ENCODE measurements around the gene BRMS1.

BRMS1 gene

DNA sequence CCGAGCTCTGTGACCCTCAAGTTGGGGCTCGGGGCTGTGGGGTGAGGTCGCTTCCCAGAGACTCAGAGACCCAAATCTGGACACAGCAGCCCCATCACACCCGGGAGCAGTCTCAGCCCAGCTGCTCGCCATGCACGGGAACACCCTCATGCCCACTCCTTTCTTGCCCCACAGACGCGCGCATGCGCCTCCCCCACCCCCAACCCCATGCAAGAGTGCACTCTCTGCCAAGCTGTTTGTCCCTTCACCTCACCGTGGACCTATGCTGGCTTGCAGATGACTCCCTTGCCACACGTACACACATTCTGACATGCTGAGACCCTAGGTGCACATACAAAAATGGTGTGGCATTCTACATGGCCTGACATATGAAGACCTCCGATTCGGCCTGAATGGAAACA, 27.6 kb downstream of the BRMS1 start:
- Histone ChIP-seq H3K27ac (no peak overlapping the region), H3K27me3 (peaks cover 53% of the 10 kb centered on the region), H3K4me1 (ENCODE audit: control insufficient read depth in 1 of 2, insufficient read depth in 1 of 2, low read depth in 1 of 2, low read length in 1 of 2) (peaks cover 23 to 24% of the 10 kb centered on the region in 2 experiments), H3K9me3 (no peaks in the 10 kb centered on the region), H3K4me3 (ENCODE audit: low read depth in 1 of 2, low read length in 1 of 2) (no peak overlapping the region), H3K36me3 (no peaks in the 10 kb centered on the region)
- TF ChIP-seq, protein P1, sequence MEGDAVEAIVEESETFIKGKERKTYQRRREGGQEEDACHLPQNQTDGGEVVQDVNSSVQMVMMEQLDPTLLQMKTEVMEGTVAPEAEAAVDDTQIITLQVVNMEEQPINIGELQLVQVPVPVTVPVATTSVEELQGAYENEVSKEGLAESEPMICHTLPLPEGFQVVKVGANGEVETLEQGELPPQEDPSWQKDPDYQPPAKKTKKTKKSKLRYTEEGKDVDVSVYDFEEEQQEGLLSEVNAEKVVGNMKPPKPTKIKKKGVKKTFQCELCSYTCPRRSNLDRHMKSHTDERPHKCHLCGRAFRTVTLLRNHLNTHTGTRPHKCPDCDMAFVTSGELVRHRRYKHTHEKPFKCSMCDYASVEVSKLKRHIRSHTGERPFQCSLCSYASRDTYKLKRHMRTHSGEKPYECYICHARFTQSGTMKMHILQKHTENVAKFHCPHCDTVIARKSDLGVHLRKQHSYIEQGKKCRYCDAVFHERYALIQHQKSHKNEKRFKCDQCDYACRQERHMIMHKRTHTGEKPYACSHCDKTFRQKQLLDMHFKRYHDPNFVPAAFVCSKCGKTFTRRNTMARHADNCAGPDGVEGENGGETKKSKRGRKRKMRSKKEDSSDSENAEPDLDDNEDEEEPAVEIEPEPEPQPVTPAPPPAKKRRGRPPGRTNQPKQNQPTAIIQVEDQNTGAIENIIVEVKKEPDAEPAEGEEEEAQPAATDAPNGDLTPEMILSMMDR (IDR thresholded peaks at IDR 0.05) = no peak

DNA sequence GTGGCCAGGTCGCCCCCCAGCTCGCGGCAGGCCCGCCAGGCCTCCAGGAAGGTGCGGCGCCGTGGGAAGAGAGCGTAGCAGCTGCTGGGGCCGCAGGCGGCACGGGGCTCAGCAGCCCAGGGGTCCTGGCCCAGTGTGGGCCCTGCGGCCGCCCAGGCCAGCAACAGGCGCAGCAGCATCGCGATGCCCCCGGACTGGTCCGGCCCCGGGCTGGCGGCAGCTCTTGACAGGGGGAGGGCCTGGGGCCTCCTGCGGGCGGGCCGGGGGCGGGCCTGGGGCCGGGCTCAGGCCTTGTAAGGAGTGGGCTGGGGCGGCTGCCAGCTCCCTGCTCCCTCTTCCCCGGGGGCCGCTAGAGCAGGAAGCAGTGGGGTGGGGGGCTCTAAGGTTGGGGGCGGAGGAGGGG, 28.1 kb downstream of the BRMS1 start, which contains the start of gene CD248:
Gene CD248 (minus strand): TSS at position 196 of the 403 bp plus-strand sequence. CDS start 17 bp downstream, at position 179.
- TF ChIP-seq, protein P1 (IDR thresholded peaks at IDR 0.05) = no peak
- Histone ChIP-seq H3K27ac (no peak within 1 kb of the TSS), H3K4me1 (ENCODE audit: control insufficient read depth in 1 of 2, insufficient read depth in 1 of 2, low read depth in 1 of 2, low read length in 1 of 2) (peaks cover 28 to 29% of the 10 kb centered on the region in 2 experiments)

DNA sequence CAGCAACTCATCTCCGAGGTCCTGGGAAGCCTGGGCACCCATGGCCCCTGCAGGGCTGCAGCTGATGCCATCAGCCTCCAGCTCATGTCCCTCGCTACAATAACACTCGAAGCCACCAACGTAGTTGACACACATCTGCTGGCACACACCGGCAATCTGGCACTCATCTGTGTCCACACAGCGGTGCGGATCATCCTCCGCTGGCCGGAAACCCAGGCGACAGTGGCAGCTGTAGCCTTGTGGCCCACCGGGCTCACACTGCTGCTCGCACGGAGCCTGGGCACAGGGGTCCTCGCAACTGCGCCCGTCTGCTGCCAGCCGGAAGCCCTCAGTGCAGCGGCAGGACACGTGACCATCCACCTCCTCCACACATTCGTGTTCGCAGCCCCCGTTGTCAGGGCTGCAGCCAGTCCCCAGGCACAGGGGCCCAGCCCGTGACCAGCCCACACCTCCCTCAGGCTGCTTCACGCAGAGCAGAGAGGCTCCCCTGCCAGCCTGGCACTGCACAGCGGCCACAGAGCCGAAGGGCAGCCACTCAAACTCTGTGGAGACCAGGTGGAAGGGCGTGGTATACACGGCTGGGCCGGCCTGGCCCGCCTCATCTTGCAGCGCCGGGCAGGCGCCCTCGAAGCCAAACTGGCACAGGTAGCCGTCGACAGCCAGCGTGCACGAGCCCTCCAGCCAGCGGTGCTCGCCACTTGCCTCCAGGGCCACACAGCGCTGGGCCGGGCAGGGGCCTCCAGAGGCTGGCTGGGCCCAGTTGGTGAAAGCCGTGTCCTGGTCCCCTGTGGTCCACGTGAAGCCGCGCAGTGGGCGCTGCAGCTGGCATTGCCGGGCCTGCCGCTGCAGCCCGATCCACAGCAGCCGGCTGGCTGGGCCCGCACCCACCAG, 28.7 kb downstream of the BRMS1 start:
- peaks cover 31 to 35% of the 10 kb centered on the region in 2 experiments for H3K4me1 ChIP-seq (ENCODE audit: control insufficient read depth in 1 of 2, insufficient read depth in 1 of 2, low read depth in 1 of 2, low read length in 1 of 2)
- H3K27me3 ChIP-seq = peaks cover 61% of the 10 kb centered on the region
- H3K36me3 ChIP-seq = no peaks in the 10 kb centered on the region
- H3K27ac ChIP-seq = no peak overlapping the region
- no peaks in the 10 kb centered on the region for H3K9me3 ChIP-seq
- no peak overlapping the region for H3K4me3 ChIP-seq (ENCODE audit: low read depth in 1 of 2, low read length in 1 of 2)
- TF ChIP-seq, protein P1 (IDR thresholded peaks at IDR 0.05) = no peak

More for the DNA sequence above, 28.1 kb downstream of the BRMS1 start, which contains the start of gene CD248:
- H3K36me3 ChIP-seq = no peaks in the 10 kb centered on the region
- no peaks in the 10 kb centered on the region for H3K9me3 ChIP-seq
- peaks cover 54% of the 10 kb centered on the region for H3K27me3 ChIP-seq
- H3K4me3 ChIP-seq (ENCODE audit: low read depth in 1 of 2, low read length in 1 of 2) = no peak within 1 kb of the TSS

DNA sequence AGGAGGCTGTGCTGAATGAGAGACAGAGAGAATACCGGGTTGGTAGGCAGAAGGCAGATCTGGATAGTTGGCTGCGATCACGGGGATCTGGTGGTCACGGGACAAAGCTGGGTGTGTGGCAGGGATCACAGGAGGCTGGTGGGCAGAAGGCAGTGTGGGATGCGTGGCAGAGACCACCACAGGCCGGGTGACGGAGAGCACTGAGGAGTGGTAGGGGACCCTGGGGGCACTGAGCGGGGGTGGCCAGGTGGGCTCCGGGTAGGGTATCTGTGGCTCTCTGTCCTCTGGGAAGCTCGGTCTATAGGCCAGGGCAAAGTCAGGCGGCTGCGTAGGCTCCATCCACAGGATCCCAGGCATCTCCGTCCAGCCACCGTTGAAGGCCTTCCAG, 29.4 kb downstream of the BRMS1 start:
- peaks cover 68% of the 10 kb centered on the region for H3K27me3 ChIP-seq
- H3K9me3 ChIP-seq = no peaks in the 10 kb centered on the region
- peaks cover 31 to 35% of the 10 kb centered on the region in 2 experiments for H3K4me1 ChIP-seq (ENCODE audit: control insufficient read depth in 1 of 2, insufficient read depth in 1 of 2, low read depth in 1 of 2, low read length in 1 of 2)
- no peak overlapping the region for H3K27ac ChIP-seq
- TF ChIP-seq, protein P1 (IDR thresholded peaks at IDR 0.05) = no peak
- H3K4me3 ChIP-seq (ENCODE audit: low read depth in 1 of 2, low read length in 1 of 2) = no peak overlapping the region
- H3K36me3 ChIP-seq = no peaks in the 10 kb centered on the region

DNA sequence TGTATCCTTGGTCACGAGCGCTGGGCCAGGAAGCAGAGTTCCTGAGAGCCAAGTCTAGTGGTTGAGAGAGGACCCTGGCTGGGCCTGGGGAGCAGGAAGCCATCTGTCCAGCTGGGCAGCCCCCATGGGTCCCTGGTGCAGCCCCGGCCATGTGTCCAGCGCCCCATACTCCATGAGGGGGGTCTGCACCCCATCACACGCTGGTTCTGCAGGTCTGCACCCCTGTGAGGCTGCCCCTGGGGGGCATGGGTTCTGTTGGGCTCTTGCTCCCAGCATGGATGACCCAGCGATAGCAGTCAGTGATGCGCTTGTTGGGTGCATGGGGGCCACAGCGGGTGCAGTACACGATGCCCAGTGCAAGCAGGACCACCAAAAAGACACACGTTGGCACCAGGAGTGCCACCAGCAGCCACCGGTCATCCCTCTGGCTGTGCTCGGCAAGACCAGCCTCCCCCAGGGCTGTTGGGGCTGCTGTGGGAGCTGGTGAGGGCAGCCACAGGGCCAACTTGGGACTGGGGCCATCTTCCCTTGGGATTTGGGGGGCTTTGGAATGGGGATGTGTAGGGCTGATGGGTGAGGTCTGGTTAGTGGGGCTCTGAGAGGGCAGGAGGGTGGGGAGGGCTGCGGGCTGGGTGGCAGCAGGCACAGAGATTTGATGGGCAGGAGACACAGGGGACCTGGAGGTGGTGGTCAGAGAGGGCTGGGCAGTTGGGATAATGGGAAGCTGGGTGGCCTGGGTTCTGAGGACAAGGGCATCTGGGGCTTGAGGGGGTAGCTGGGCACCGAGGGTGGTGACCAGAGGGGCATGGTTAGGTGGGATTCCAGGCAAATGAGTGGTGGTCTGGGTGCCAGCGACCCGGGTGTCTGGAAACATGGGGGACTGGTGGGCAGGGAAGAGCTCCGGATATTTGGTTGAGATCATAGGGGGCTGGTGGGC, 30.1 kb downstream of the BRMS1 start:
- no peak overlapping the region for H3K4me3 ChIP-seq (ENCODE audit: low read depth in 1 of 2, low read length in 1 of 2)
- no peaks in the 10 kb centered on the region for H3K9me3 ChIP-seq
- peaks cover 74% of the 10 kb centered on the region for H3K27me3 ChIP-seq
- no peaks in the 10 kb centered on the region for H3K36me3 ChIP-seq
- TF ChIP-seq, protein P1 (IDR thresholded peaks at IDR 0.05) = no peak
- H3K4me1 ChIP-seq (ENCODE audit: control insufficient read depth in 1 of 2, insufficient read depth in 1 of 2, low read depth in 1 of 2, low read length in 1 of 2) = peaks cover 31 to 35% of the 10 kb centered on the region in 2 experiments
- no peak overlapping the region for H3K27ac ChIP-seq
